ENCODE measurements around the gene RHBDL3.

The RHBDL3 gene

DNA sequence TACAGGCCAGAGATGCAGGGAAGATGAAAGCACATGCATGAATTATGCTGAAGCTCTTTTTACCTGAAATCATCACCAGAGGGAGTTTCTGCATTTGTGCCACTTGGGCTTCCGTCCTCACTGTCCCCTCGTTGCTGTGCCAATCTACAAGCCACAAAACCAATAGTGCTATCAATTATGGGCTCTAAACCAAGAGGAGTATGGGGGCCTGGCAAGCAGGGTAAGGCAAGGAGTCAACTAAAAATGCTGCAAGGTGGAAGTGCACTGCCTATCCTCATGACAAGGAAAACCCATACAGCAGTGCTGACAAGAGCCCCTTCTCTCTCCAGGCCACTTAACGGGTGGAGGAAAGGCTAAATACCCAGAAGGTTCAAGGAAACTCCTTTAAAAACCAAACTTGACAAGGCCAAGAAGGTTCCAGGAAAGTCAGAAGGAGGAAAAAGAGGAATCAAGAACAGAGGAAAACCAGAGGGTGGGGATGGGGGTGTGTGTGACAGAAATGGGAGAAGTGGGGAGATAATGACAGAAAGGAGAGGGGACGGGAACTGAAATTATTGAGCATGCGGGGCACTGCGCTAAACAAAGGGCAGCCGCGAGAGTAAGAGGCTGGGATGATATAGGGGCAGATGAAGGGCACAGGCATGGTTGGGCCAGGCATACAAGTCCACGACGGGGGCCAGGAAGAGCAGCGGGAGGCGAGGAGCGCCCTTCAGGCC, 75.7 kb downstream of the RHBDL3 start:
- DNase-seq (ENCODE audit: low spot score), result peak; percentile 61
- TF ChIP-seq, protein P1, sequence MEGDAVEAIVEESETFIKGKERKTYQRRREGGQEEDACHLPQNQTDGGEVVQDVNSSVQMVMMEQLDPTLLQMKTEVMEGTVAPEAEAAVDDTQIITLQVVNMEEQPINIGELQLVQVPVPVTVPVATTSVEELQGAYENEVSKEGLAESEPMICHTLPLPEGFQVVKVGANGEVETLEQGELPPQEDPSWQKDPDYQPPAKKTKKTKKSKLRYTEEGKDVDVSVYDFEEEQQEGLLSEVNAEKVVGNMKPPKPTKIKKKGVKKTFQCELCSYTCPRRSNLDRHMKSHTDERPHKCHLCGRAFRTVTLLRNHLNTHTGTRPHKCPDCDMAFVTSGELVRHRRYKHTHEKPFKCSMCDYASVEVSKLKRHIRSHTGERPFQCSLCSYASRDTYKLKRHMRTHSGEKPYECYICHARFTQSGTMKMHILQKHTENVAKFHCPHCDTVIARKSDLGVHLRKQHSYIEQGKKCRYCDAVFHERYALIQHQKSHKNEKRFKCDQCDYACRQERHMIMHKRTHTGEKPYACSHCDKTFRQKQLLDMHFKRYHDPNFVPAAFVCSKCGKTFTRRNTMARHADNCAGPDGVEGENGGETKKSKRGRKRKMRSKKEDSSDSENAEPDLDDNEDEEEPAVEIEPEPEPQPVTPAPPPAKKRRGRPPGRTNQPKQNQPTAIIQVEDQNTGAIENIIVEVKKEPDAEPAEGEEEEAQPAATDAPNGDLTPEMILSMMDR (IDR thresholded peaks at IDR 0.05; ENCODE audit: extremely low read depth, missing control alignments), result no peak

DNA sequence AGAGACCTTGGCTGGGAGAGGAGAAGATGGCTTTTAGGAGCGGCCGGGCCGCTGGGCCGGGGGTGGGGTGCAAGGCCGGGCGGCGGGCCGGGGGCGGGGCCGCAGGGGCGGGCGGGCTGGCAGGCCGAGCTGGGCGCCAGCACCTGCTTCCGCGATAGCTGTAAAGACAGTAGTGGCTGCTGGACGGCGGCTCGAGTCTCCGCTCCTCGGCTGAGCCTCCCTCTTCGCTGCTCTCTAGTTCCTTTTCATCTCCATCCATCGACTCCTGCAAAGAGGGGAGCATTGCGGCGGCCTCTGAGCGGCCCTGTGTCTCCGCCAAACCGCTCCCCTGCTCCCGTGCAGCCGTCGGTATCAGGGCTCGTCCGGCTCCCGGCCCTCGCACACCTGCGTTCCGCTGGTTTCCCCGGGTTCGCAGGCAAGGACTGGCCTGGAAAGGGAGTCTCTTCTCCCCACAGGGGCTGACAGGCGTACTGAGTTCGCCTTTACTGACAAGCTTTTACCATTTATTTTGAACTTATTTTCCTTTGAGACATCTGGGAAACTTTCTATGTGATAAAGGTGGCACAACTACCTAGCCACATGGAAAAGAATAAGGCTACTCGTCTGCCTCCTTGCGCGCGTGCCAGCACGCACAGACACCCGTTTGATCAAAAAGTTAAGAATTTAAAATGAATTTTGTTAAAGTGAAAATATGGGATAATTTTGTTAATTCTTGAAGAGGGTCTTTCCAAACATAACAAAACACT, 76.4 kb downstream of the RHBDL3 start, which contains the start of gene C17orf75:
C17orf75 (minus strand) TSS at position 317 of the 746 bp plus-strand sequence; CDS start at position 283, 34 bp downstream.
- DNase-seq (ENCODE audit: low spot score), result peak; percentile 86

DNA sequence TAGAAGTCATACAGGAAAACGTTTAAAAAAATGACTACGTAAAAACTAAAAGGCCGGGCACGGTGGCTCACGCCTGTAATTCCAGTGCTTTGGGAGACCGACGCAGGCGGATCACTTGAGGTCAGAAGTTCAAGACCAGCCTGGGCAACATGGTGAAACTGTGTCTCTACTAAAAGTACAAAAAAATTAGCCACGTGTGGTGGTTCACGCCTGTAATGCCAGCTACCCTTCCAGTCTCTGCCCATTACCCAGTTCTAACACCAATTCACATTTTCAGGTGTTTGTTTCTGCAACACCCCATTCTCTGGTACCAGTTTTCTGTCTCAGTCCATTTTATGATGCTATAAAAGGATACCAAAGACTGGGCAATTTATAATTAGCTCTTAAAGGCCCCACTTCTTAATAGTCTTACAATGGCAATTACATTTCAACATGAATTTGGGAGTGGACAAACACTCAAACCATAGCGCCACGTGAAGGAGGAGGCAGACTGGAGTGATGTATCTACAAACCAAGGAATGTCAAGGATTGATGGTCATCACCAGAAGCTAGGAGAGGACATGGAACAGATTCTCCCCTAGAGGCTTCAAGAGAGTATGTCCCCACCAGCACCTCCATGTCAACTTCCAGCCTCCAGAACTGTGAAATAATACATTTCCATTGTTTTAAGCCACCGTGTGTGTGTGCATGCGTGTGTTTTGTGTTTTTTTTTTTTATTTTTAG, 77.1 kb downstream of the RHBDL3 start:
- TF ChIP-seq, protein P1 (IDR thresholded peaks at IDR 0.05; ENCODE audit: extremely low read depth, missing control alignments), result no peak
- DNase-seq (ENCODE audit: low spot score), result no peak

More for the DNA sequence above, 76.4 kb downstream of the RHBDL3 start, which contains the start of gene C17orf75:
- TF ChIP-seq, protein P1 (IDR thresholded peaks at IDR 0.05; ENCODE audit: extremely low read depth, missing control alignments), result no peak

DNA sequence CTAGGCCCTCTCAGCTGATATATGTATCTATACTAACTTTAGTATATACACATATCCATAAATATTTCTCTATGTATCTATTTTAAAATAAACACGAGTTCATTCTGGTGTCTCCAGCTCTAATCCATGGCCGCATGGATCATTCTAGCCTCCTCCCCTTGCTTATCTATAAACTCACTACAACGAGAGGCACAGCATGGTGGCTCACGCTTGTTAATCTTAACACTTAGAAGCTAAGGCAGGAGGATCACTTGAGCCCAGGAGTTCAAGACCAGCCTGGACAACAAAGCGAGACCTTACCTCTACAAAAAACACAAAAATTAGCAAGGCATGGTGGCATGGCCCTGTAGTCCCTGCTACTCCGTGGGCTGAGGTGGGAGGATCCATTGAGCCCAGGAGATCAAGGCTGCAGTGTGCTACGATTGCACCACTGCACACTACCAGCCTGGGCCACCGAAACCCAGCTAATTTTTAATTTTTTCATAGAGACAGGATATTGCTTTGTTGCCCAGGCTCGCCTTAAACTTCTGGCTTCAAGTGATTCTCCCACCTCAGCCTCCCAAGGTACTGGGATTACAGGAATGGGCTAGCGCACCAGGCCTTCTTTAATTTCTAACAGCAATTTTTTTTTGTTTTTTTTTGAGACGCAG, 80.4 kb downstream of the RHBDL3 start:
- TF ChIP-seq, protein P1 (IDR thresholded peaks at IDR 0.05; ENCODE audit: extremely low read depth, missing control alignments), result no peak
- no peak for DNase-seq (ENCODE audit: low spot score)

DNA sequence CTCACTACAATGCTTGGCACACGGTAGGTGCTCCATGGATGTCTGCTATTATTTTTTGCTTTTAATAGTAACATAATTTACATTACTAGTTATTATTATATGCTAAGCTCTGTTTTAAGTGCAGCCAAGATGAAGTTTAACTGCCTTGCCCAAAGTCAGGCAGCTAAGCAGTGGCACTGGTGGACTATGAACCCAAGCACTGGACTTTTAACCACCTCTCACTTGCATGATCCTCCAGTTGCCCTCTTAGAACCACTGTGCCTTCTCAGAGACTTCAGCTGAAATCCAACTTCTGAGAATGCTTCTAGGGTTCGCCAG, 82.8 kb downstream of the RHBDL3 start:
- DNase-seq (ENCODE audit: low spot score), result no peak

DNA sequence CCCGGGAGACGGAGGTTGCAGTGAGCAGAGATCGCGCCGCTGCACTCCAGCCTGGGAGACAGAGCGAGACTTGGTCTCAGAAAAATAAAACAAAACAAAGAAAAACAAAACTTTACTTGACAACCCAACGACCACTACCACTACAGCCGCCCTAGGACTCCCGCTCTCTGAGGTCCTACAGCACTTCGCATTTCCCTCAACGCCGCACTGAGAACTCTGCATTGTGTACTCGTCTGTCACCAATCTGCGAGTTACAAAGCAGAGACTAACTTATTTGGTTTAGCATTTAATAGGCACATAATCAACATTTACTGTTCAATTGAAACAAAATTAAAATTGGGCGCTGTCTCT, 83.8 kb downstream of the RHBDL3 start:
- TF ChIP-seq, protein P1 (IDR thresholded peaks at IDR 0.05; ENCODE audit: extremely low read depth, missing control alignments), result no peak
- no peak for DNase-seq (ENCODE audit: low spot score)

More for the DNA sequence above, 82.8 kb downstream of the RHBDL3 start:
- TF ChIP-seq, protein P1 (IDR thresholded peaks at IDR 0.05; ENCODE audit: extremely low read depth, missing control alignments), result no peak

Measured in GM20000 (cell line).